OCI-LY3 (cell line): Measurements from ENCODE around the gene TNFAIP8L1.

ENCODE experiments used
- CTCF ChIP-seq: fragments of 200-600, 300-600 bp; sonication (generic); IDR thresholded peaks from 2 replicates; pipeline ENCODE4 v1.5.1; 2014; ENCODE audit warnings: antibody characterized with exemption, low read length, low read depth
- EZH2phosphoT487 ChIP-seq: fragments of 200-600 bp; shearing (Covaris generic); IDR thresholded peaks from 2 replicates; pipeline ENCODE4 v1.6.1; 2018; ENCODE audit warnings: antibody characterized with exemption, mixed run types, low read depth

GRCh38 chr19:4638828-4639530 lies at the start of gene TNFAIP8L1:
- TF ChIP-seq CTCF (no peak), EZH2phosphoT487 (no peak)
